Neural cell (in vitro differentiated cells): ENCODE measurements around the gene PCDHGA5.

Source experiments
- CTCF ChIP-seq: fragments of 450-650 bp; IDR thresholded peaks from 2 replicates; pipeline ENCODE4 v1.5.1; 2014; ENCODE audit warnings: antibody characterized with exemption, mild to moderate bottlenecking, moderate library complexity; ENCODE audit not compliant: poor library complexity, severe bottlenecking
- EP300 ChIP-seq: fragments of 450-650 bp; conservative IDR thresholded peaks from 2 replicates; pipeline ENCODE4 v1.6.1; 2014; ENCODE audit warnings: antibody characterized with exemption, mild to moderate bottlenecking, moderate library complexity; ENCODE audit not compliant: poor library complexity, severe bottlenecking
- EZH2 ChIP-seq: fragments of 200-600, 300-800 bp; shearing (Covaris generic), sonication (generic); IDR thresholded peaks from 2 replicates; pipeline ENCODE4 v1.6.1; 2014; ENCODE audit warnings: antibody characterized with exemption, low read length, borderline replicate concordance, mild to moderate bottlenecking; ENCODE audit not compliant: insufficient read depth, poor library complexity, severe bottlenecking
- MXI1 ChIP-seq: fragments of 450-650 bp; conservative IDR thresholded peaks from 2 replicates; pipeline ENCODE4 v1.6.1; 2014; ENCODE audit warnings: antibody characterized with exemption, mild to moderate bottlenecking; ENCODE audit not compliant: poor library complexity, severe bottlenecking
- POLR2AphosphoS5 ChIP-seq: IDR thresholded peaks from 2 replicates; pipeline ENCODE4 v1.6.1; 2012
- RAD21 ChIP-seq: fragments of 450-650 bp; conservative IDR thresholded peaks from 2 replicates; pipeline ENCODE4 v1.6.1; 2014; ENCODE audit warnings: antibody characterized with exemption, mild to moderate bottlenecking, moderate library complexity
- REST ChIP-seq: IDR thresholded peaks from 2 replicates; pipeline ENCODE4 v1.6.1; 2012; ENCODE audit warnings: borderline replicate concordance
- SMC3 ChIP-seq: fragments of 450-650 bp; conservative IDR thresholded peaks from 2 replicates; pipeline ENCODE4 v1.6.1; 2014; ENCODE audit warnings: antibody characterized with exemption, mild to moderate bottlenecking, moderate library complexity; ENCODE audit not compliant: poor library complexity
- TAF1 ChIP-seq: IDR thresholded peaks from 2 replicates; pipeline ENCODE4 v1.6.1; 2012; ENCODE audit warnings: low read depth

GRCh38 chr5:141382469-141383294, 18.7 kb downstream of the PCDHGA5 start, which contains the start of gene PCDHGA7:
- TF ChIP-seq CTCF (no peak), POLR2AphosphoS5 (no peak), RAD21 (no peak), EP300 (no peak), TAF1 (no peak), REST (no peak), SMC3 (no peak), EZH2 (no peak), MXI1 (no peak)
